Measurements from ENCODE around the gene MANBA.
A peak's percentile ranks its signal among the peaks of the same experiment; 100 is the strongest.

MANBA gene

GRCh38 chr4:102760645-102761295, at the start of gene MANBA:
Gene MANBA, minus strand, starts transcription at chr4:102760968. Its CDS starts 74 bp downstream, at chr4:102760894.
- DNase-seq, result peak; percentile 16

DNA sequence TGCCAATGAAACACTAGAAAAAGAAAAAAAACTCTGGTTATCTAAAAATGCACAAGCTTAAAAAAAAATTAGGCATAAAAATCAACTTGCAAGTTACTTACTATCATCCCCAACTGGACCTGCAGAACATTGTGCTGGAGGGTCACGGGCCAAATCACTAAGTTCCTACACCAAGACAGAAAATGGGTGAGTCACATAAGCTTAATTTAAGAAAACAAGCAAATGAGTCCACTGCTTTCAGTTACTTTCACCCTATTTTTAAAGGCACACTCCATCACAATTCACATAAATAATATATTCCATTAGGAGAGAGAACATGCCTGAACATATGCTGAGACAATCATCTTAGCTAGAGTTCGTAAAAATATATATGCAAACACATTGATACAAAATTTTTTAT, 48.9 kb upstream of the MANBA start:
- no peak for DNase-seq

DNA sequence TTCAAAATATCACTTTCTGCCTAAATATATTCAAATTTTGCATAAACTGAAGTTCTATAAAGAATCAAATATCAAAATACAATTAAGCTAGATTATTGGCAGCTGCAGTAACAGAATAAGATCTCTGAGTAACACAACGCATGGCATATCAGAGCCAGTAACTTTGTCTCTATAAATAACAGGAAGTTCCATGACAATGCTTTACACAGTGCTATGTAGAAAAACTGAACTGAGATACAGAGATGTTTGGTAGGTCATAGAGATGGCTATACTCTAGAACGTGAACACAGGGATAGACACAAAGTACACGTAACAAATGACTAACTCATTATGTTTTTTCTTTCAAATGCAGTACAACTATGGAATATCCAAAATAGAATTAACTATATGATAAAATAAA, 48.4 kb upstream of the MANBA start:
- DNase-seq, result no peak

GRCh38 chr4:102808009-102808408, 47.2 kb upstream of the MANBA start:
- DNase-seq, result no peak

- DNase-seq, result no peak
Measured at GRCh38 chr4:102807345-102807744, 46.6 kb upstream of the MANBA start.

GRCh38 chr4:102799816-102800215, 39.0 kb upstream of the MANBA start:
- DNase-seq, result no peak

- DNase-seq, result no peak
Measured at GRCh38 chr4:102794999-102795398, 34.2 kb upstream of the MANBA start.

DNA sequence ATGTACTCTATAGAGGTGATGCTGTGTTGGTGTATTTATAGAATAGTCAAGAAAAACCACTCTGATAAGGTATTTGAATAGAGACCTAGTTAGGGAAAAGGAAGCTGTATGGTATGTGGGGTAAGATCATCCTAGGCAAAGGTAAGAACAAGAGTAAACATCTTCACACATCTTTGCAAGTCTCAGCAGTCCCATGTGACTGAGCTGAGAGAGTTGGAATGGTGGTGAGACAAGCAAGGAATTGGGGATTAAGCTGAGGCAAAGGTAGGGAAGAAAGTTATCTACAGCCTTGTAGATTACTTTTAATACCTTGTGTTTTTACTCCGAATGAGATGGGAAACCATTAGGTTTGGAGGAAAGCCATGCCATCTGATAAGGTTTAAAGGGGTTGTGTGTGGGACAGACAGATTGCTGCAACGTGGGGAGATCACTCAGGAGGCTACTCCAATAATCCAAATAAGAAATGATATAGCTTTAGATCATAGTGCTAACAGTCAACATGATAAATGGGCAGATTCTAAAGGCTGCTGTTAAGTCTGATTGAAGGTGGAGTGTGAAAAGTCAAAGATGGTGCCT, 31.7 kb upstream of the MANBA start:
- DNase-seq, result no peak

GRCh38 chr4:102791318-102791835, 30.6 kb upstream of the MANBA start:
- no peak for DNase-seq

GRCh38 chr4:102789317-102789717, 28.5 kb upstream of the MANBA start:
- DNase-seq, result no peak

- no peak for DNase-seq
Measured at GRCh38 chr4:102787944-102788343, 27.2 kb upstream of the MANBA start.

DNA sequence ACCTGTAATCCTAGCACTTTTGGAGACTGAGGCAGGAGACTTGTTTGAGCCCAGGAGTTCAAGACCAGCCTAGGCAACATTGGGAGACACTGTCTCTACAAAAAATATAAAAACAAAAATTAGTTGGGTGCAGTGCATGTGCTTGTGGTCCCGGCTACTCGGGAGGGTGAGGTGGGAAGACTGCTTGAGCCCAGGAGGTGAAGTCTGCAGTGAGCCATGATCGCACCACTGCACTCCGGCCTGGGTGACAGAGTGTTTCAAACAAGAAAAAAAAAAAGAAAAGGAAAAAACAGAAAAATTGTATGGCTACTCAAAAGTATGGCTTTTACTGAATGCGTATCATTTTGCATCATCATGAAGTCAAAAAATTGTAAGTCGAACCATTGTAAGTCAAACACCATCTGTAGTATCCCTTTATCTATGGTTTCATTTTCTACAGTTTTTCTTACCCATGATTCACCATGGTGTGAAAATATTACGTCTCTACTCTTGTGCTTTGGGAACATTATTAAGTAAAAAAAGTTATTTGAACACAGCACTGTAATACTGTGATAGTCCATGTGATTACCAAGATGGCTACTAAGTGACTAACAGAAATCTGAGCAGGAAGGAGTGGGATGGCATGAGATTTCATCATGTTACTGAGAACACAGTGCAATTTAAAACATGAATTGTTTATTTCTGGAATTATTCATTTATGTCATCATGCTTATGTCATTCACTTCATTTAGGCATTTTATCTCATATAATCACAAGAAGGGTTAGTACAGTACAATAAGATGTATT, 26.5 kb upstream of the MANBA start:
- DNase-seq, result no peak

DNA sequence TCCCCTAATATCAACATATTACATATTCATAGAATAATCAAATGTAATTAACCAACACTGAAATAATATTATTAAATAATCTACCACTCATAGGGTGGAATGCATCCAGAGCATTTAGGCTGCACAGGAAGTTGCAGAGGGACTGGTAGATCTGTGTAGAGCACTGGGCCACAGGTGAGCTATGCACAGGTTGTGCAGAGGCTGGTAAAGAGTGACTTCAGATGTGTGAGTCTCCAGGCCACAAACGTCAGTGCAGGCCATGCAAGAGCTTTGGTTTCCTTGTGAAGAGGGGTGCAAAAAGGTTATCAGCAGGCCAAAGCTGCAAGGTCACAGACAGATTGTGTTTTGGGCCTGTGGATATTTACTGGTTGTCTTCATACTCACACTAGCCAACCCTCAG, 25.5 kb upstream of the MANBA start:
- no peak for DNase-seq

- no peak for DNase-seq
Measured at GRCh38 chr4:102783006-102783405, 22.2 kb upstream of the MANBA start.

DNA sequence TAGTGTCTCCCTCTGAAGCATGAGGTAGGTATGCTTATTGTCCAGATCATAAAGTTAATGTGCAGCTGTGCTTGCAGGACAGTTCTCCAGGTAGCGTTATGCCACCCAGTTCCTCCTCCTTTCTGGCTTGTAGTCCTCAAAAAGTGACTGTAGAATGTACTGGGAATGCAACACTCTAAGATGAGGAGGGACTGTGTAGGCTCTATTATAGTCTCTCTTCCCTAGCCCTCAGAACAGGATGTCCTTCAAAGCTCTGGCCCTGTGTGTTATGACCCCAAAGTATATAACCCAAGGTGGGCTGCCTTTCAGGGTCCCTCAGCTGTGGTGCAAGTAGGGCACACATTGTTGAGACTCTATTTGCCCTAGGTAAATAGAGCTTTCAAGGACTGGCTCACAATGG, 20.8 kb upstream of the MANBA start:
- no peak for DNase-seq

DNA sequence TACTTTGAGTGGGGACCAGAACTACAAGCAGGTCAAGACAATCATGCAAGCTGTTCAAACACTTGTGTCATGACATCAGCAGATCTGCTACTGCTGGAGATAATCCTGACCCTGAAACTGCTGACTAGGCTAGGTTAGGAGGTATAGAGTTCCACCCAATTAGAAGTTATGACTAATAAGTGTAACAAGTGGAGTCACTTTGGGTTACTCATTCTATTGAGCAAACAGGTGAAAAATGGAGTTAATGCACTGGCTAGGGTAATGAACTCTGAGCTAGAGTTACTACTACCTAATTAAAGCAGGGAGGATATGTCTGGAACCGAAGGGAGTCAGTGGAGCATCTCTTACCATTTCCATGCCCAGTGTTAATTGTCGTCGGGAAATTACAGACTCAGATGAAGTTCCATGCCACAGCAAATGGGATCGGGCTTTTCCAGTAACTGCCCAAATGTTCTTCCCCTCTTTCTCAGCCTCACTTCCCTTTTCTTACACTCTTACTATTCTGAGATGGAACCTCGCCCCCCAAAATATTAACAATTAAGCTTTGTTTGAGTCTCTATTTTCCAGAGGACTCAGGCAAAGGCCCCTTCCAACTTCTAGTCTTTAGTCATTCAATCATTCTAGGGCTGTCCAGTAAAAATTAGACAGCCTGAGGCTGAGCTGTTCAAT, 19.8 kb upstream of the MANBA start:
- DNase-seq, result no peak

DNA sequence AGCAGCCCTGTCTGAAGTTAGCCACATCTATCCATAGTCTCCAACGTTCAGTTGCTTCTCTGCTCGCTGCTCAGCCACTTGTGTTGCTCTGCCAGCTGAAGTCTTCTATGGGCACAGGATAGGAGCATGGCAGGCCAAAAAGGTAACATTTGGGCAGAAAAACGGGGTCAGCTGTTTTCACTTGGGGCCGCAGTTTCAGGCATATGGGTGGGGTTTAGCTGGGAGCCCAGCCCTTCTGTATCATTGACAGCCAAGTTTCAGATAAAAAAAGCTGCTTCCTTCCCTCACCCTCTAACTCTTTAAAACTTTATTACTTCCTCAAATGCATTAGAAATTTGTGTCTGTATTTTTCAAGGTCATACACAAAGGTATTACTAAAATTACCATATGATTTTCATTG, 18.4 kb upstream of the MANBA start:
- DNase-seq, result no peak

- no peak for DNase-seq
Measured at GRCh38 chr4:102778720-102779119, 18.0 kb upstream of the MANBA start.

GRCh38 chr4:102775805-102776204, 15.0 kb upstream of the MANBA start:
- no peak for DNase-seq

- DNase-seq, result no peak
Measured at GRCh38 chr4:102774254-102774653, 13.5 kb upstream of the MANBA start.

GRCh38 chr4:102772738-102773340, 12.1 kb upstream of the MANBA start:
- DNase-seq, result no peak

- no peak for DNase-seq
Measured at GRCh38 chr4:102764901-102765300, 4.1 kb upstream of the MANBA start.

GRCh38 chr4:102761906-102762305, 1.1 kb upstream of the MANBA start:
- DNase-seq, result no peak

Data from SIG-M5 (cell line).